Muscle layer of colon (tissue), 2 donors: ENCODE results near the gene IFIT1.
A peak's percentile ranks its signal among the peaks of the same experiment; 100 is the strongest.
"Not testable (repeated sequence)": the region's sequence is repeated elsewhere in the genome, so short reads cannot be mapped to it uniquely, and the experiment has no call there.

Experiments
- H3K27ac ChIP-seq: one replicate; pipeline ENCODE4 v1.7.0; 2013; ENCODE audit warnings: low read depth, mild to moderate bottlenecking, low read length, moderate library complexity
- H3K27me3 ChIP-seq, 2 donors: one replicate each; pipeline ENCODE4 v1.7.0; 2013; ENCODE audit warnings: low read length in 2 of 2, mild to moderate bottlenecking in 2 of 2; ENCODE audit not compliant: insufficient read depth in 2 of 2, control insufficient read depth in 1 of 2
- H3K36me3 ChIP-seq: one replicate; pipeline ENCODE4 v1.7.0; 2013; ENCODE audit warnings: mild to moderate bottlenecking, low read length; ENCODE audit not compliant: insufficient read depth
- H3K4me1 ChIP-seq: one replicate; pipeline ENCODE4 v1.7.0; 2013; ENCODE audit warnings: mild to moderate bottlenecking, low read length; ENCODE audit not compliant: insufficient read depth
- H3K4me3 ChIP-seq, 2 donors: one replicate each; pipeline ENCODE4 v1.7.0; 2013; ENCODE audit warnings: low read length in 2 of 2, low read depth in 1 of 2, mild to moderate bottlenecking in 1 of 2, moderate library complexity in 1 of 2
- H3K9ac ChIP-seq: one replicate; pipeline ENCODE4 v1.7.0; 2013; ENCODE audit warnings: low read length
- H3K9me3 ChIP-seq: one replicate; pipeline ENCODE4 v1.7.0; 2013; ENCODE audit warnings: mild to moderate bottlenecking, low read length
- donor health status: abdominal sarcoma.
- donor health status: Adenocarcinoma of cecum.

Gene IFIT1

DNA sequence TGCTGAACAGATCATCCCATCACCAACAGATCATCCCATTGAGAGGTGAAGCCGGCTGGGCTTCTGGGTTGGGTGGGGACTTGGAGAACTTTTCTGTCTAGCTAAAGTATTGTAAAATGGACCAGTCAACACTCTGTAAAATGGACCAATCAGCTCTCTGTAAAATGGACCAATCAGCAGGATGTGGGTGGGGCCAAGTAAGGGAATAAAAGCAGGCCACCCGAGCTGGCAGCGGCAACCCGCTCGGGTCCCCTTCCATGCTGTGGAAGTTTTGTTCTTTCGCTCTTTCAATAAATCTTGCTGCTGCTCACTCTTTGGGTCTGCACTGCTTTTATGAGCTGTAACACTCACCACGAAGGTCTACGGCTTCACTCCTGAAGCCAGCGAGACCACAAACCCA lies 13.8 kb downstream of the IFIT1 start:
- not testable (repeated sequence) for H3K27ac ChIP-seq, H3K4me3 ChIP-seq, H3K27me3 ChIP-seq, H3K9me3 ChIP-seq, H3K9ac ChIP-seq, H3K4me1 ChIP-seq
- H3K36me3 ChIP-seq: peaks cover 21% of the 10 kb centered on the region

DNA sequence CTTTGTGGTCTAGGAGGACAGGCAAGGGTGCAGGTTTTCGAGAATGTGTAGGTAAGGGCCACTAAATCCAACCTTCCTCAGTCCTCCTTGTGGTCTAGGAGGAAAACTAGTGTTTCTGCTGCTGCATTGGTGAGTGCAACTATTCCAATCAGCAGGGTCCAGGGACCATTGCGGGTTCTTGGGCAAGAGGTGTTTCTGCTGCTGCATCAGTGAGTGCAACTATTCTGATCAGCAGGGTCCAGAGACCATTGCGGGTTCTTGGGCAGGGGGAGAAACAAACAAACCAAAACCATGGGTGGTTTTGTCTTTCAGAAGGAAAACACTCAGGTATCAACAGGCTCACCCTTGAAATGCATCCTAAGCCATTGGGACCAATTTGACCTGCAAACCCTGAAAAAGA lies 15.4 kb downstream of the IFIT1 start:
- H3K36me3 ChIP-seq: peaks cover 13% of the 10 kb centered on the region
- H3K9me3 ChIP-seq: not testable (repeated sequence)

DNA sequence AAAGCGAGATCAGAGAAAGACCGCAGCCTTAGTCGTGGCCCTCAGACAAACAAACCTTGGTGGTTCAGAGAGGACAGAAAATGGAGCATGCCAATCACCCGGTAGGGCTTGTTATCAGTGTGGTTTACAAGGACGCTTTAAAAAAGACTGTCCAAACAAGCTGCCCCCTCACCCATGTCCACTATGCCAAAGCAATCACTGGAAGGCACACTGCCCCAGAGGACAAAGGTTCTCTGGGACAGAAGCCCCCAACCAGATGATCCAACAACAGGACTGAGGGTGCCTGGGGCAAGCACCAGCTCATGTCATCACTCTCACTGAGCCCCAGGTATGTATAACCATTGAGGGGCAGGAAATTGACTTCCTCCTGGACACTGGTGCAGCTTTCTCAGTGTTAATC lies 16.9 kb downstream of the IFIT1 start:
- not testable (repeated sequence) for H3K36me3 ChIP-seq, H3K27me3 ChIP-seq, H3K4me3 ChIP-seq, H3K9ac ChIP-seq, H3K27ac ChIP-seq, H3K9me3 ChIP-seq, H3K4me1 ChIP-seq

More for the DNA sequence above, 15.4 kb downstream of the IFIT1 start:
- H3K4me1 ChIP-seq, H3K4me3 ChIP-seq, H3K27me3 ChIP-seq, H3K27ac ChIP-seq, H3K9ac ChIP-seq: not testable (repeated sequence)

DNA sequence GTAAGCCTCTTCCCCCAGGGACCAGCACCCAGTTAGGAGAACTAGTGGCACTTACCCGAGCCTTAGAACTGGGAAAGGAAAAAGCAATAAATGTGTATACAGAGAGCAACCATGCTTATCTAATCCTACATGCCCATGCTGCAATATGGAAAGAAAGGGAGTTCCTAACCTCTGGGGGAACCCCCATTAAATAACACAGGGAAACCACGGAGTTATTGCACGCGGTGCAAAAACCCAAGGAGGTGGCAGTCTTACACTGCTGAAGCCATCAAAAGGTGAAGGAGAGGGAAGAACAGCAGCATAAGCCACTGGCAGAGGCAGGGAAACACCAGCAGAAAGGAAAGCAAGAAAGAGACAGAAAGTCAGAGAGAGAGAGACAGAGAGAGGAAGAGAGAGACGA lies 18.1 kb downstream of the IFIT1 start:
- H3K9ac ChIP-seq, H3K36me3 ChIP-seq, H3K9me3 ChIP-seq, H3K4me1 ChIP-seq, H3K27ac ChIP-seq, H3K27me3 ChIP-seq, H3K4me3 ChIP-seq: not testable (repeated sequence)

DNA sequence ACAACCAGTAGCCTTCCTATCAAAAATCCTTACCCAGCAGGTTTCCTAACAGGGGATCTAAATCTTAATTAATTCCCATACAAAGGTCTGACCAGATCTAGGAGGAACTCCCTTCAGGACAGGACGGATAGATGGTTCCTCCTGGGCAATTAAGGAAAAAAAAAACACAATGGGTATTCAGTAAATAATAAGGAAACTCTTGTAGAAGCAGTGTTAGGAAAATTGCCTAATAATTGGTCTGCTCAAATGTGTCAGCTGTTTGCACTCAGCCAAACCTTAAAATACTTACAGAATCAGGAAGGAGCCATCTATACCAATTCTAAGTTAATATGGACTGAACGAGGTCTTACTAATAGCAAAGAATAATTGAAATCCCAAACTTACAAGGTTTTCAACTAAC lies 18.7 kb downstream of the IFIT1 start:
- H3K4me1 ChIP-seq: peaks cover 12% of the 10 kb centered on the region
- not testable (repeated sequence) for H3K27me3 ChIP-seq, H3K4me3 ChIP-seq, H3K27ac ChIP-seq, H3K36me3 ChIP-seq, H3K9me3 ChIP-seq, H3K9ac ChIP-seq

DNA sequence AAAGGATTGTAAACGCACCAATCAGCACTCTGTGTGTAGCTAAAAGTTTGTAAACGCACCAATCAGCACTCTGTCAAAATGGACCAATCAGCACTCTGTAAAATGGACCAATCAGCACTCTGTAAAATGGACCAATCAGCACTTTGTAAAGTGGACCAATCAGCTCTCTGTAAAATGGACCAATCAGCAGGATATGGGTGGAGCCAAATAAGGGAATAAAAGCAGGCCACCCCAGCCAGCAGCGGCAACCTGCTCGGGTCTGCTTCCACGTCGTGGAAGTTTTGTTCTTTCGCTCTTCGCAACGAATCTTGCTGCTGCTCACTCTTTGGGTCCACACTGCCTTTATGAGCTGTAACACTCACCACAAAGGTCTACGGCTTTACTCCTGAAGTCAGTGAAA lies 19.9 kb downstream of the IFIT1 start:
- not testable (repeated sequence) for H3K9me3 ChIP-seq, H3K36me3 ChIP-seq, H3K27ac ChIP-seq, H3K9ac ChIP-seq, H3K4me3 ChIP-seq, H3K27me3 ChIP-seq
- peaks cover 19% of the 10 kb centered on the region for H3K4me1 ChIP-seq

DNA sequence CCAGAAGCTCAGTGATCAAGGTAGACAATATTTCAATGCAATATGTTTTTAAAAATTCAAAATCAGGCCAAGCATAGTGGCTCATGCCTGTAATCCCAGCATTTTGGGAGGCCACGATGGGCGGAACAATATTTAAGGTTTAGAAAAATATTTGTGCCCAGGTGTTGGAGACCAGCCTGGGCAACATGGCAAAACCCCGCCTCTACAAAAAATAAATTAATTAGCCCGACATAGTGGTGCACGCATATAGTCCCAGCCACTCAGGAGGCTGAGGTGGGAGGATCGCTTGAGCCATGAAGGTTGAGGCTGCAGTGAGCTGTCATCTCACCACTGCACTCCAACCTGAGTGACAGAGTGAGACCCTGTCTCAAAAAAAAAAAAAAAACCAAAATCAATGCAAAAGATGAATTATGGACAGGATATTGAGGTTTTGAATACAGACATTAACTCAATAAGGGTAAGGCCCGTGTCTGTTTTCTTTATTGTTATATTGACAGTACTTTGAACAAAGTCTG lies 21.0 kb downstream of the IFIT1 start:
- Histone ChIP-seq H3K36me3 (peaks cover 12% of the 10 kb centered on the region), H3K4me1 (peaks cover 30% of the 10 kb centered on the region), H3K27ac (no peak overlapping the region), H3K9me3 (no peaks in the 10 kb centered on the region), H3K4me3 (peak overlapping the region in 1 of 2 donors; percentile 84), H3K9ac (peak overlapping the region; percentile 74), H3K27me3 (no peaks in the 10 kb centered on the region)

DNA sequence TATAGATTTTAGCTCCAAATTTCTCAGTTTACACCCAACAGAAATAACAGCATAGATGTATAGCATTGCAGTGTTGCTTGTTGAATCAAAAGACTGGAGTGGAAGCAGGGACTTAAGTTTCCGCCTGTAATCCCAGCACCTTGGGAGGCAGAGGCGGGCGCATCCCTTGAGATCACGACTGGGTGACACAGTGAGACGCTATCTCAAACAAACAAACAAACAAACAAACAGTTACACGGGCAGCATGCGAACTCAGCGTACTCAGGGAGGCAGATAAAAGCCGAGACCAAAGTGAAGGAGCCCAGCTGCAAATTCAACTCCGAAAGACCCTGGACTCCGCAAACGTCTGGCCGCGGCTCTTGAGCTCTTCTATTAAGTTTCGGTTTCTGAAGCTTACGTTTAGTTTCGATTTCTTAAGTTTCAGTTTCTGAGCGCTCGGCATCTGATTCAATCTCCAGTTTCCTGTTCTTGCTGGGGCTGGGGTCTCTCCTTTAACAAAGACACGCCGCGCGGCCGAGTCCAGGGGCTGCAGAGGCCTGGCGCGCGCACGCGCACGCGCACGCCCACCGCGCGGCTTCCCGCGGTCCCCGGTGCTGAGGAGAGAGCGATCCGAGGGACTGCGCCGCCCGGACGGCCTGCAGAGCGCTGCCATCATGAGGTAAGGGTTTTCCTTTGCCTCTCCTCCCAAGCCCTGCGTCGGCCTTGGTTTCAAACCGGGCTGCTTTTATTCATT lies 21.9 kb downstream of the IFIT1 start, which contains the start of gene IFIT5:
Gene IFIT5 (plus strand): TSS at position 423 of the 733 bp plus-strand sequence. CDS start 231 bp downstream, at position 654.
- Histone ChIP-seq H3K27me3 (no peaks in the 10 kb centered on the region), H3K27ac (peak within 1 kb of the TSS; percentile 81), H3K4me1 (peaks cover 36% of the 10 kb centered on the region), H3K9ac (peak within 1 kb of the TSS; percentile 74), H3K9me3 (no peaks in the 10 kb centered on the region), H3K4me3 (peak within 1 kb of the TSS; percentile 84 to 92), H3K36me3 (peaks cover 12% of the 10 kb centered on the region)

DNA sequence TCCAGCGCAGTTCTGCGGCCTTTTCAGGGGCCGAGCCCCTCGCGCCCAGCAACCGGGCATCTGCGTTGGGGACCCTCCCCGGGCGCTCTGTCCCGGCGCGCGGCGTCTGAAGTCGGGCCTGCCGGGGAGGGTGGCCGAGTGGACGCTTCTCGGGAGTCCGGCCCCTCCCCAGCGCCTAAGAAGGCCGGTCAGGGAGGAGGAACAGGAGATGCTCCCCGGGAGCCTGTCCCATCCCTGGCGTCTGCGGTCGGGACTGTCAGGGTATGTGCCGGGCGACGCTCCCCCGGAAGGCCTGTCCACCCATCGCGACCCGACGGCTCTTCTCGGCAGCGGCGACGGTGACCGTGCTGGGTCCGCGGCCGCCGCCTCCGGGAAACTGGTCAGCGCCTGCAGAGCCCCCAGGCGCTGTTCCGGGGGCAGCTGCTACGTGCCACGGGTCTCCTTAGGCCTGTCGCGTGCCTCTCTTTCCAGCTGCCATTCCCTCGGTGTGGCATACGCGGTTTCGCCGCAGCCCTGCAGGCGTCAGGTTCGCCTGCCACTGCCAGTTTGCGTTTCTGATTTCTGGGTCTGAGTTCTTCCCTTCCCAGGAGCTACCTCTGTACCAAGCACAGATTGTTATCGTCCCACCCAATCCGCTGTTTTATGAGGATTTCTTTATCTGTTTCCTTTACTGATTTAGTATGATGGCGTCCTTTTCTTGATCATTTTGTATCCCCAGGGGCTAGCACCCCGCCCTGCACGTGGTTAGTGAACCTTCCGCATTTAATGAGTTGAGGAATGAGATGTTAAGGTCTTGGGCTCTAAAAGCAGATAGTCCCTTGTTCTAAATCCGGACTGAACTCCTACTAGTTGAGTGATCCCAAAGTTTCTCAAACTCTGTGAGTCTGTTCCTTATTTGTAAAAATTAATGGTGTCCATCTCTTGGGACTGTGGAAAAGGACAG lies 22.7 kb downstream of the IFIT1 start:
- H3K9me3 ChIP-seq: no peaks in the 10 kb centered on the region
- H3K4me3 ChIP-seq: peak overlapping the region; percentile 84 to 92
- peaks cover 12% of the 10 kb centered on the region for H3K36me3 ChIP-seq
- H3K27ac ChIP-seq: peak overlapping the region; percentile 81
- H3K27me3 ChIP-seq: no peaks in the 10 kb centered on the region
- peaks cover 40% of the 10 kb centered on the region for H3K4me1 ChIP-seq
- H3K9ac ChIP-seq: peak overlapping the region; percentile 74

DNA sequence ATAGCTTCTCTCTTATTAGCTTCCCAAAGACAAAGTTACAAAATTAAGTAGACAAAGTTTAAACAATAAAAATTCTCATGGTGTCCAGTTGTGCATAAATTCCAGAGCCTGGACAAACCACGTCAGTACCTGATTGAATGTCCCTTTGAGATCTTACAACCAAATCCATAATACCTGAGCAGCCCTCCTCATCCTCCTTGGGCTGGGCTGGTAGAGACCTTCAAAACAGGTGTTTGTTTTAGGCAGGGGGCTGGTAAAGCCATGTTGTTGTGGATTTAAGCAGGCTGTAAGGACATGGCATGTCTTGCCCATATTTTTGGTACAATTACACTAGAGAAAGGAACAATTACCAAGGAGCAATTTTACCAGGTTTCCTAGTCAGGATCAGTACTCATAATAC lies 24.0 kb downstream of the IFIT1 start:
- Histone ChIP-seq H3K27ac (no peak overlapping the region), H3K36me3 (peaks cover 12% of the 10 kb centered on the region), H3K9me3 (no peaks in the 10 kb centered on the region), H3K4me1 (peaks cover 40% of the 10 kb centered on the region), H3K4me3 (no peak overlapping the region), H3K27me3 (no peaks in the 10 kb centered on the region), H3K9ac (no peak overlapping the region)

DNA sequence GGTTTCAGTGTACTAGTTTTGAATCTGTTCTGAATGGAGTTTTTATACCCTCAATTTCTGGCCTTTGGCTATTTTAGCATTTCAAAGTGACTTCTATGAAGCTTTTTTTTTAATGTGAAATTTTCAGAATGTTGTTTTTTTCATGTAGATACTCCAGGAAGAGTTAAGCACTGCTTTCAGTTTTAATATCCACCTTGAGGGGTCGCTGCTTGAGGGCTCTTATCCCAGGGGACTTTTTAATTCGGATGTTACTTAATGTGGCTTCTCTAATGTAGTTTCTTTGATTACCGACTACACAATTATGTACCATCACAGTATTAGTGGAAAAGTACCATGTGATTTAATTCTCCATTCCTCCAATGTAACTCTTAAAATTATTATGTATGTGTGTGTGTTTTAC lies 27.1 kb downstream of the IFIT1 start:
- H3K36me3 ChIP-seq: peaks cover 16% of the 10 kb centered on the region
- H3K4me3 ChIP-seq: no peak overlapping the region
- no peak overlapping the region for H3K9ac ChIP-seq
- peaks cover 35% of the 10 kb centered on the region for H3K4me1 ChIP-seq
- no peak overlapping the region for H3K27ac ChIP-seq
- H3K27me3 ChIP-seq: no peaks in the 10 kb centered on the region
- H3K9me3 ChIP-seq: no peaks in the 10 kb centered on the region
